ENCODE results near the gene DSN1.

- TF ChIP-seq CTCF (IDR thresholded peaks at IDR 0.05) (no peak), EP300 (IDR thresholded peaks at IDR 0.05) (no peak), POLR2AphosphoS5 (IDR thresholded peaks at IDR 0.05) (no peak), POLR2A (IDR thresholded peaks at IDR 0.05) (no peak)
Observed at GRCh38 chr20:36821964-36822437, 48.4 kb upstream of the DSN1 start.

Data from stomach (tissue), 4 donors.